Ammon's horn (tissue), 1 donor: ENCODE results near the gene ARL6IP4.

ENCODE experiments used
- DNase-seq: peaks from one replicate; pipeline ENCODE4 v3.0.0-alpha.2; 2016; ENCODE audit warnings: low spot score

ARL6IP4 gene

GRCh38 chr12:122958198-122958888 is 22.1 kb upstream of the ARL6IP4 start:
- no peak for DNase-seq

GRCh38 chr12:122959566-122960192 is 20.8 kb upstream of the ARL6IP4 start:
- no peak for DNase-seq

GRCh38 chr12:122960193-122960569 is 20.3 kb upstream of the ARL6IP4 start:
- no peak for DNase-seq

- no peak for DNase-seq
These were observed 18.8 kb upstream of the ARL6IP4 start for GRCh38 chr12:122961531-122962329.

- DNase-seq = no peak
These were observed 16.6 kb upstream of the ARL6IP4 start for GRCh38 chr12:122963941-122964265.

GRCh38 chr12:122964439-122965257 is 15.8 kb upstream of the ARL6IP4 start:
- DNase-seq = no peak

- DNase-seq = no peak
These were observed 15.1 kb upstream of the ARL6IP4 start for GRCh38 chr12:122965321-122965751.

GRCh38 chr12:122965851-122966742 is 14.4 kb upstream of the ARL6IP4 start, which contains the start of gene ABCB9:
ABCB9 (minus strand) TSS chr12:122966463; CDS start chr12:122960235, 6,228 bp downstream.
- DNase-seq = peak; percentile 95

- DNase-seq = no peak
These were observed 13.5 kb upstream of the ARL6IP4 start for GRCh38 chr12:122966743-122967550.

GRCh38 chr12:122968104-122968503 is 12.4 kb upstream of the ARL6IP4 start:
- no peak for DNase-seq

- DNase-seq = peak; percentile 82
These were observed 10.8 kb upstream of the ARL6IP4 start for GRCh38 chr12:122969676-122970075.

GRCh38 chr12:122974274-122974891 is 6.1 kb upstream of the ARL6IP4 start:
- DNase-seq = peak; percentile 98

GRCh38 chr12:122974892-122975789 is 5.3 kb upstream of the ARL6IP4 start, which contains the start of gene OGFOD2:
OGFOD2 (plus strand) TSS chr12:122975244; CDS start chr12:122975252, 8 bp downstream.
- peak; percentile 90 for DNase-seq

GRCh38 chr12:122975790-122976647 is 4.5 kb upstream of the ARL6IP4 start:
- DNase-seq = no peak

GRCh38 chr12:122976648-122976975 is 3.9 kb upstream of the ARL6IP4 start:
- no peak for DNase-seq

- no peak for DNase-seq
These were observed 3.3 kb upstream of the ARL6IP4 start for GRCh38 chr12:122977153-122977552.

GRCh38 chr12:122977655-122978392 is 2.7 kb upstream of the ARL6IP4 start:
- DNase-seq = no peak
